Measurements from ENCODE around the gene SHISA5. TPM values are rescaled to one million over a fixed set of nuclear protein-coding genes. Genes with fewer than 3 reads are reported as not detected.

SHISA5 gene
- total and polyA plus RNA-seq, 2 of the 4 experiments (the other 2 are of a cell fraction) = 82.3 to 162 TPM

GRCh38 chr3:48463703-48464102 is 40.3 kb downstream of the SHISA5 start:
- ATAC-seq (ENCODE audit: low read depth) (no peak), DNase-seq (no peak)
- Histone ChIP-seq H3K36me3 (ENCODE audit: control insufficient read depth, insufficient read depth, low read length) (peaks cover 41% of the 10 kb centered on the region), H3K4me1 (ENCODE audit: control insufficient read depth, insufficient read depth, low read length) (peaks cover 19% of the 10 kb centered on the region), H2BK5ac (ENCODE audit: low read depth, low read length, poor library complexity, severe bottlenecking) (no peak overlapping the region), H3K14ac (replicated peaks; ENCODE audit: low read depth, low read length) (no peak overlapping the region), H2BK15ac (ENCODE audit: low read depth, low read length) (no peak overlapping the region), H2BK120ac (ENCODE audit: low read depth, low read length) (no peak overlapping the region), H4K91ac (ENCODE audit: insufficient read depth, low read depth, low read length) (no peak overlapping the region), H3K4me2 (ENCODE audit: low read depth, low read length) (no peak overlapping the region), H4K8ac (ENCODE audit: low read depth in 2 of 2, low read length in 2 of 2) (no peak overlapping the region), H3K9me3 (ENCODE audit: control insufficient read depth, insufficient read depth, low read length) (no peaks in the 10 kb centered on the region), H3K27ac (ENCODE audit: insufficient read depth, low read length) (no peak overlapping the region), H4K20me1 (ENCODE audit: insufficient read depth, low read length) (no peaks in the 10 kb centered on the region; the same call in 1 of the 2 replicates), H3K4me3 (ENCODE audit: insufficient read depth, low read depth, low read length) (no peak overlapping the region), H2BK20ac (ENCODE audit: low read depth, low read length) (no peak overlapping the region), H3K9me1 (ENCODE audit: insufficient read depth, low read length) (peaks cover 4% of the 10 kb centered on the region; the same call in 1 of the 2 replicates), H2AK9ac (replicated peaks; ENCODE audit: low read depth, low read length, poor library complexity) (no peak overlapping the region), H3K9ac (ENCODE audit: low read depth, low read length) (no peak overlapping the region), H3K4ac (ENCODE audit: low read depth, low read length) (no peak overlapping the region), H3K18ac (ENCODE audit: low read depth, low read length) (no peak overlapping the region), H3K23ac (ENCODE audit: low read depth, low read length) (no peak overlapping the region), H2AFZ (replicated peaks; ENCODE audit: low read length, poor library complexity) (no peak overlapping the region), H3K56ac (ENCODE audit: extremely low read depth, insufficient read depth, low read length) (no peak overlapping the region), H3K79me1 (ENCODE audit: low read depth in 1 of 2, low read length in 2 of 2) (peaks cover 0 to 26% of the 10 kb centered on the region in 2 experiments), H3K27me3 (ENCODE audit: control insufficient read depth, insufficient read depth, low read length) (no peaks in the 10 kb centered on the region), H2AK5ac (ENCODE audit: low read depth, low read length) (no peak overlapping the region), H4K5ac (ENCODE audit: low read depth, low read length) (no peak overlapping the region)
- POLR2A ChIA-PET (ENCODE audit: unreplicated experiment) = no interaction called here
- dilution Hi-C loops (cut with HindIII; ENCODE audit: low sequenced_read_pairs, unreplicated experiment) (no loop called here), intact Hi-C loops (cut with micrococcal nuclease) (no loop called here), in situ Hi-C loops (cut with MboI; ENCODE audit: low sequenced_read_pairs) (loop anchor here (10.0 kb wide), 1 partner anchor 201 kb away; the partner anchor contains the start of gene CELSR3)
- CTCF ChIA-PET = no interaction called here
- no TSS peak for BruUV-seq (replicated peaks)
- WGBS, 2 experiments (ENCODE audit: extremely low coverage in 2 of 2, insufficient read length in 1 of 2) = 80% methylated on average over 2 of the region's 9 CpGs; no CpG with 5 or more reads in 1 of the 2 experiments
- no peak for TF ChIP-seq NFE2L2 (IDR thresholded peaks at IDR 0.05; ENCODE audit: low read depth, low read length)
- TF ChIP-seq RCOR1 (IDR thresholded peaks at IDR 0.05; ENCODE audit: insufficient replicate concordance, low read length) = no peak
- TF ChIP-seq, protein P1, sequence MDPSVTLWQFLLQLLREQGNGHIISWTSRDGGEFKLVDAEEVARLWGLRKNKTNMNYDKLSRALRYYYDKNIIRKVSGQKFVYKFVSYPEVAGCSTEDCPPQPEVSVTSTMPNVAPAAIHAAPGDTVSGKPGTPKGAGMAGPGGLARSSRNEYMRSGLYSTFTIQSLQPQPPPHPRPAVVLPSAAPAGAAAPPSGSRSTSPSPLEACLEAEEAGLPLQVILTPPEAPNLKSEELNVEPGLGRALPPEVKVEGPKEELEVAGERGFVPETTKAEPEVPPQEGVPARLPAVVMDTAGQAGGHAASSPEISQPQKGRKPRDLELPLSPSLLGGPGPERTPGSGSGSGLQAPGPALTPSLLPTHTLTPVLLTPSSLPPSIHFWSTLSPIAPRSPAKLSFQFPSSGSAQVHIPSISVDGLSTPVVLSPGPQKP (IDR thresholded peaks at IDR 0.05; ENCODE audit: borderline replicate concordance, low read depth, low read length) = no peak
- no peak for TF ChIP-seq FOS (IDR thresholded peaks at IDR 0.05; ENCODE audit: low read depth, low read length)
- no peak for TF ChIP-seq CTCF (conservative IDR thresholded peaks at IDR 0.05; ENCODE audit: low read depth, low read length)
- TF ChIP-seq, protein P2, sequence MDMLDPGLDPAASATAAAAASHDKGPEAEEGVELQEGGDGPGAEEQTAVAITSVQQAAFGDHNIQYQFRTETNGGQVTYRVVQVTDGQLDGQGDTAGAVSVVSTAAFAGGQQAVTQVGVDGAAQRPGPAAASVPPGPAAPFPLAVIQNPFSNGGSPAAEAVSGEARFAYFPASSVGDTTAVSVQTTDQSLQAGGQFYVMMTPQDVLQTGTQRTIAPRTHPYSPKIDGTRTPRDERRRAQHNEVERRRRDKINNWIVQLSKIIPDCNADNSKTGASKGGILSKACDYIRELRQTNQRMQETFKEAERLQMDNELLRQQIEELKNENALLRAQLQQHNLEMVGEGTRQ (IDR thresholded peaks at IDR 0.05; ENCODE audit: low read depth, low read length) = no peak
- TF ChIP-seq MXI1 (IDR thresholded peaks at IDR 0.05; ENCODE audit: borderline replicate concordance, low read depth, low read length) = no peak
- TF ChIP-seq CEBPB (IDR thresholded peaks at IDR 0.05; ENCODE audit: low read depth, low read length) = no peak
- no peak for TF ChIP-seq MAZ (IDR thresholded peaks at IDR 0.05; ENCODE audit: borderline replicate concordance, low read depth, low read length)
